HG03565 (cell line): ENCODE data around the gene BAG5.
"Not testable (repeated sequence)": the region's sequence is repeated elsewhere in the genome, so short reads cannot be mapped to it uniquely, and the experiment has no call there.

Experiments
- ATAC-seq: cut with Tn5 transposase; IDR thresholded peaks from one replicate; pipeline ENCODE4 v1.9.1; 2021; ENCODE audit warnings: mild to moderate bottlenecking, moderate library complexity; ENCODE audit not compliant: unreplicated experiment

BAG5 gene

DNA sequence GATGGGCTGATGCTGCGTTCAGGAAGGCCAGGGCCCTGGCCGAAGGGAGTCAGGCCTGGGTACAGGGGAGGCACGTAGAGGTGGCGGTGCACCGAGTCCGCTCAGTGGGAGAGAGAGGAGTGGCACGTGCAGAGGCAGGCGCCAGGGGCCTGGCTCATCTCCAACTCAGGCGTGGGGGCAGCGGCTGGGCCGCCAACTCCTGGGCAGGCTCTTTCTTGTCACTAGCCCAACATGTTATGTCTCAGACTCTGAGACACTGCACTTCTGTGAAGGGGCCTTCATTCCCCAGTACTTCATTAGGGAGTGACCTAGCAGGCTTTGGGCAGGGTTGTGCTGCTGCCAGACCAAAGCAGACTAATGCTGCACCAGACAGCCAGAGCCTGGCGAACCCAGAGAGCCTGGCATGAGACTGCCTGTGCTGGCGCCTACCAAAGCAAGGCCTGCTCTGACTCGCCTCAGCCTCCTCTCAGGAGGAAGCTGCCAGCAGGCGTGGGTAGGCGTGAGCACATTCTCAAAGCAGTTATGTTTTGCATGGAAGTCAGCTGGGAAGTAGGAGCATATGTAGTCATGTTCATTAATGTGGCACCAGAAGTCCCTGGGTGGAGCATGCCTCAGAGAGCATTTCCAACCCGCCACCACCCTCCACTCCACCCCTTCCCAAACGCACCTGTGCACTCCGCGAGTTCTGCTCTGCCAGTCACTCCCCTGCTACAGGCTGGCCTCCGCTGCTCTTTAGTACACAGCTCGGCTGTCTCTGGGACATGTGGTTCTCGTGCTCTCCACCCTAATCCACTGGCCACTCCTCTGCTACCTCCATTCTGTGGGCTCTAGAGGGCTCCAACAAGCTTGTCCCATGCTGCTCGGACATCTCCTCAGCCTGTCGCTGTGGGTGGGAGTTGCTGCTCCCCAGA, 49.5 kb downstream of the BAG5 start:
- ATAC-seq: no peak

DNA sequence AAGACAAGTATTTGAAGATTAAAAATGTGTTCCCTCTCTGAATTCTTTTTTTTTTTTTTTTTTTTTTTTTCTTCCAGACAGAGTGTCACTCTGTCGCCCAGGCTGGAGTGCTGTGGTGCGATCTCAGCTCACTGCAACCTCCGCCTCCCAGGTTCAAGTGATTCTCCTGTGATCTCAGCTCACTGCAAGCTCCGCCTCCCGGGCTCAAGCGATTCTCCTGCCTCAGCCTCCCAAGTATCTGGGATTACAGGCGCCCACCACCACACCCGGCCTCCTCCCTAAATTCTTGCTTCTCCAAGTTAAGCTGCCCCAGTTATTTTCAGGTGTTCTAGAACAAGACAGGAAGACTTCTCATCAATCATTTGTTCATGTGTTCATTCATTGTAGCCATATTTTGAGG, 50.3 kb downstream of the BAG5 start:
- not testable (repeated sequence) for ATAC-seq

DNA sequence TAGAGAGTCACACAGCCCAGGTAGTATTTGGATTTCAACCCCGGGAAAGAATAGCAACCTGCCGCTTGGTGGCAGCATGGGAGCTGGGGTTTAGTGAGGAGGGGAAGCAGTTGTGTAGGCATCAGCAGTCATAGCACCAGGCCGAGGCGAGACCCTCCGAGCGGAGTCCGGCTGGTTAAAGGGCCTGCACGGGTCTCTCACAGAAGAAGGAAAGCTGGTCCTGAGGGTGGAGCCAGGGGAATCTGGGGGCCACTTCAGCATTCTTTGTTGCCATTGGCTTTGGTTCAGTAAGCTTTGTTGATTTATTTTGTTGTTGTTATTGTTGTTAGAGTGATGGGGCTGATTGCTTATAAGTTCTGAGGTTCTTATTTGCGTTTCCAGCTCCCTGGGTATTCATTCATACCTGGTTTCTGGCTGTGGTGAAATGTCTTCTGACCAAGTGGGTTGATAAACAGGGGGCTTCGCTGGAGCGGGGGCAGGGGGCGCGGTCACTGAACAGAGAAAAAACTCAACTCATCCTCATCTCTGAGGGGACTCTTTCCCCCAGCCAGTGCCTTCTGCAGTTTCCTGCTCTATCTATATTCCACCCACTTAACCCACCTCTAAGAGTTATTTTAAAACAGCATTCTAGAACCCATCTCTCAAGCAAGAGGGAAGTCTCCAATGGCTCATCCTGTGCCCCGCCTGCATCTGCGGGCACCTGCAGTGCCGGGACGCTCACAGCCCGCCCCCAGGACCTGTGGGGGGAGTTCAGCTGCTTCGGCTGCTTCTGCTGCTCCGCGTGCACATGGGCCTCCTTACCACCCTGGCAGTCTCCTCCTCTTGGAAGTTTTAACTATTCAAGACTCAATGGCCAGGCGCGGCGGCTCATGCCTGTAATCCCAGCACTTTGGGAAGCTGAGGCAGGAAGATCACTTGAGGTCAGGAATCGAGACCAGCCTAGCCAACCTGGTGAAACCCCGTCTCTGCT, 51.4 kb downstream of the BAG5 start:
- ATAC-seq: no peak

- no peak for ATAC-seq
These were observed 52.4 kb downstream of the BAG5 start for GRCh38 chr14:103509864-103510723.

DNA sequence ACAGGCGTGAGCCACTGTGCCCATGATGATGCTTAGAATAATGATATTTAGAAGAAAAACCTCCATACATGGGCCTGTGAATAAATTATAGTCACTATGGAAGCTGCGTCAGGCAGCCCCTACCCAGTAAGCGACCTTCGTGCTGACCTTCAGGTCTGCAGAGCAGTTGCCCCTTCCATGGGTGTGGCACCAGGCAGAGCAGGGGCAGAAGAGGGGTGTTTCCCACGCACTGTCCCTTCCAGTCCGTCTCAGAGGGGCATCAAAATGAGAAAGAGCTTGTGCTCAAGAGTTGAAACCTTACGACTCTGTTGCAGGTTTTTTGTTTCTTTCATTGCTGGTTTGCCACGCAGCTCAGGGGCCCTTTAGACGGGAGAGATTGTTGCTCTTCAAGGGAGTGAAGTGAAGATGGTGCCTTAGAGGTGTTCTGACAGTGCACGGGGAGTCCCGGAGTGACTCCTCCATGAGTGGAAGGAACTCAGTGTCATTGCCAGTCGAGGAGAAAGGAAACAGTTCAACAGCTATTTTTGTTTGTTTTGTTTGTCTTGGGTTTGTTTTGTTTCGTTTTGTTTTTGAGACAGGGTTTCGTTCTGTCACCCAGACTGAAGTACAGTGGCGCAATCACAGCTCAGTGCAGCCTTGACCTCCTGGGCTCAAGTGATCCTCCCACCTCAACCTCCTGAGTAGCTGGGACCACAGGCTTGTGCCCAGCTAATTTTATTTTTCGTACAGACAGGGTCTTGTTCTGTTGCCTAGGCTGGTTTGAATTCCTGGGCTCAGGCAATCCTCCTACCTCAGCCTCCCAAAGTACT, 53.7 kb downstream of the BAG5 start:
- no peak for ATAC-seq

DNA sequence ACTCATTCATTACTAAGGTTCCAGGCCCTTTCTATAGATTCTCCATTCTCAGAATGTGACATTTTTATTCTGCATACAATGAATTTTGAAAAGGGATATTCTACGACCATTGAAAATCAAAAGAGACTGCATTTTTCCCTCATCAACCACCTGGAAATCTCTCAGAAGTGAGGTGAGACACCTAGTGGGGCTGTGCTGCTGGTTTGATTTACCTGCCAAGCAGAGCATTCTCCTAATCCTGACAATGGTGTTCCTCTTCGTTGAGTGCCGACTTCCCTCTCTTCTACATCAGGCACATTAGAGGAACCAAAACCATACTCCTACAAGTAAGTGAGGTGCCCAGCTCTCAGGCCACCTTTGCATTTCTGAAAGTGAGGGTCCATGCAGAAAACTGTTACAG, 54.7 kb downstream of the BAG5 start:
- ATAC-seq: no peak
